SK-MEL-5 (cell line): ENCODE results near the gene GGA3. TPM values are rescaled to one million over a fixed set of nuclear protein-coding genes. Genes with fewer than 3 reads are reported as not detected.
"Not testable (repeated sequence)": the region's sequence is repeated elsewhere in the genome, so short reads cannot be mapped to it uniquely, and the experiment has no call there.

Source experiments
- DNase-seq: peaks from one replicate; pipeline ENCODE4 v3.0.0-alpha.2; 2016; ENCODE audit warnings: low read depth, low spot score
- in situ Hi-C: cut with HindIII; loops from 2 replicates; pipeline ENCODE4 v1.10.0; 2016; ENCODE audit warnings: low sequenced_read_pairs, high pct_unique_total_duplicates, low pct_unique_long_range_greater_than_20kb
- total RNA-seq: library from RNA; depleted of rRNA; stranded (reverse); fragments of >200 nt; shearing (Covaris generic); gene quantifications from 2 replicates; pipeline ENCODE4 v1.2.3, GENCODE V29; 2014

GGA3 gene
- total RNA-seq, 1 experiment from 2014 or later, result 17.4 TPM

DNA sequence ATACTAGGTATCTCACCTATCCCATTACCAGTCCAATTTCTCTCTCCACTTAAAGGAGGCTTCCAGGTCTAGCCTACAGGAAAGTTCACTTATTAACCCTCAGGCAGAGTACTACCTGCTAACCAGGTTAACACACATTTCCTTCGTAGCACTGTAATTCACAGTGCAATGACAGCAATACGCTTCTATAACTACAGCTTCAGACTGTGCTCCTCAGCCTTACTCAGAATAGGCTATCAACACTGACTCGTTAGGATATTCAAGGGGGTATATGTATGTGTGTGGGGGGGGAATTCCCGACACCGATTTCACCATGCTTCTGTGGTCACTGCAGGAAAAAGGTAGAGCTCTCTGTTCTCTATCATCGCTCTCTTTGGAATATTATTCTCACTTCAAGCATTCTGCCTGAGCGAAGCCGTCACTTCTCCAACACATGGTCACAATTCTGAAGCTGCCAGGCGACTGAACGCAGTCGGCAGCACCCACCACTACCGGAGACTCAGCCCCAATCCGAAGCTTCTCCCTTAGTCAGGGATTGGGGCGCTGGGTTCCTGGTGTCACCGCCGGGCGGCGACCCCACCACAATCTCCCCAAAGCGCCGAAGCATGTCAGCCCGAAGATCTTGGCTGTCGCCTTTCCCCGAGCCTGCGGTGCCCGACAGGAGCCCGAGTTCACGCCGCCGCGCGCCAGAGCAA lies 618 bp downstream of the GGA3 start:
- in situ Hi-C loops, result no loop called here
- no peak for DNase-seq

GRCh38 chr17:75257228-75257627 lies 4.2 kb downstream of the GGA3 start:
- in situ Hi-C loops, DNase-seq: not testable (repeated sequence)

GRCh38 chr17:75255954-75256698 lies 5.3 kb downstream of the GGA3 start:
- DNase-seq, in situ Hi-C loops: not testable (repeated sequence)

DNA sequence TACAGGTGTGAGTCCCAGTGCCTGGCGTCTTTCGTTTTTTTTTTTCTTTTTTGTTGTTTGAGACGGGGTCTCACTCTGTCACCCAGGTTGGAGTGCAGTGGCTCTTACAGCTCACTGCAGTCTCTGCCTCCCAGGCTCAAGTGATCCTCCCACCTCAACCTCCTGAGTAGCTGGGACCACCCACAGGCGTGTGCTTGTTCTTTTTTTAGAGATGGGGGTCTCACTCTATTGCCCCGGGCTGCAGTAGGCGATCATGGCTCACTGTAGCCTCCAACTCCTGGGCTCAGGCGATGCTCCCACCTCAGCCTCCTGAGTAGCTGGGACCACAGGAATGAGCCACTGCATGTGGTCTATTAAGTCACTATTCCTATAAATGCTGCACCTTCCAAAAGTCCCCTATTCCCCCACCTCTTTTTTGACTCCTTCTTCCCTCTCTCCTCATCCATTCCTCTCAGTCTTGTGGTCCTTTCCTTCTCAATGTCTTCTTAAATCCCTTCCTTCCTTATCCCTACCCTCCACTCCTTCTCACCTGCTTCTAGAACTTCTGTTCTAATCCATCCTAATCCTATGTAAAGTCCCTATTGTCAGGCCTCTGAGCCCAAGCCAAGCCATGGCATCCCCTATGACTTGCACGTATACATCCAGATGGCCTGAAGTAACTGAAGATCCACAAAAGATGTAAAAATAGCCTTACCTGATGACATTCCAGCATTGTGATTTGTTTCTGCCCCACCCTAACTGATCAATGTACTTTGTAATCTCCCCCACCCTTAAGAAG lies 9.2 kb downstream of the GGA3 start:
- no peak for DNase-seq
- in situ Hi-C loops, result no loop called here

GRCh38 chr17:75250009-75250471 lies 11.4 kb downstream of the GGA3 start:
- in situ Hi-C loops, result no loop called here
- peak; percentile 86 for DNase-seq

DNA sequence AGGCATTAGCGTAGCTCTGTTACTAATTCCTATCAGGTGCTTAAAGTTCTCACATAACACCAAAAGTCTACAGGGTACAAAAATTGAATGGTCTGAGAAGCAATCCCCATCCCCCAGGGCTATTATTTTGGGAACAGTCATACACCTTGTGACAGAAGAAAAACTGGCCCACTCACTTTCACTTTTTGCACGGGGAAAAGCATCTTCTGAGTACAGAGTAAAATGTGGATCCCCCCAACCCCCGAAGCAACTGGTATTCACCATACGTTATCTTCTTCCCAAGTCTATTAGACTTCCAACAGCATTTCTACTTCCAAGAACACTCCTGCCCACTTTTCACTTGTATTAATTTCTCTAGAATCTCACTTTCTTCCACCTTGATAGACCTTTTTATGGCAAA lies 11.8 kb downstream of the GGA3 start:
- peak; percentile 38 for DNase-seq
- in situ Hi-C loops, result no loop called here

GRCh38 chr17:75246404-75246803 lies 15.0 kb downstream of the GGA3 start:
- in situ Hi-C loops, result no loop called here
- DNase-seq, result no peak

GRCh38 chr17:75245011-75245410 lies 16.4 kb downstream of the GGA3 start:
- in situ Hi-C loops, result no loop called here
- no peak for DNase-seq

DNA sequence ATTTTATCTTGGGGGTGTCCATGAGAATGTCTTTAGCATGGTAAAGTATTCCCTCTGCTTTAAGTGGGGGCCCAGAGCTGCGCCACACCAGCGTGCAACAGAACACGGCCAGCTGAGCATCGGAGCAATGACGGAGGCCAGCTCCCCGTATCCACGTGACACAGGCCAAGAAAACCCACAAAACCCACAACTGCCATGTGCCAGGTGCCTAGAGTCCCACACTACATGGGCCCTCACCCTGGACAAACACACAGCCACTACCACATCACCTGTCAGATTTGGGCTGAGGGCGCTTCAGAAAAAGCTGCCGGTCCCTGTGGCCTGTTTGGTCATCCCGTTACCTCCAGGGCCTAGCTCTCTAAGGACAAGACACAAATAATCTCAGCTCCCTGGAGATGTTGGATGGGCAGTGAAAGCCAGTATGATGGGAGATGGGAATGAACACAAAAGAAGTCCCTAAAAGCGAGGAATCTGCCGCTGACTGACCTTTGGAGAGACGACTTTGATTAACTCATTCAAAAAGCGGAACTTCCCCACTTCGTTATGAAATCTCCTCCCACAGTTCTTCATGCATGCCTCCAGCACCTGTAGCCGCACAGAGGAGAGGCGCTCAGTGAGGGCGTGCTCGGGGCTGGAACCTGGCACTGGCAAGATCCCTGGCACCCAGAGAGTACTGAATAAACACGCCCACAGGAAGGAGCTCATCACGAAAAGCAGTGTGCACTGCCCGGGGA lies 17.1 kb downstream of the GGA3 start:
- no peak for DNase-seq
- in situ Hi-C loops, result no loop called here

DNA sequence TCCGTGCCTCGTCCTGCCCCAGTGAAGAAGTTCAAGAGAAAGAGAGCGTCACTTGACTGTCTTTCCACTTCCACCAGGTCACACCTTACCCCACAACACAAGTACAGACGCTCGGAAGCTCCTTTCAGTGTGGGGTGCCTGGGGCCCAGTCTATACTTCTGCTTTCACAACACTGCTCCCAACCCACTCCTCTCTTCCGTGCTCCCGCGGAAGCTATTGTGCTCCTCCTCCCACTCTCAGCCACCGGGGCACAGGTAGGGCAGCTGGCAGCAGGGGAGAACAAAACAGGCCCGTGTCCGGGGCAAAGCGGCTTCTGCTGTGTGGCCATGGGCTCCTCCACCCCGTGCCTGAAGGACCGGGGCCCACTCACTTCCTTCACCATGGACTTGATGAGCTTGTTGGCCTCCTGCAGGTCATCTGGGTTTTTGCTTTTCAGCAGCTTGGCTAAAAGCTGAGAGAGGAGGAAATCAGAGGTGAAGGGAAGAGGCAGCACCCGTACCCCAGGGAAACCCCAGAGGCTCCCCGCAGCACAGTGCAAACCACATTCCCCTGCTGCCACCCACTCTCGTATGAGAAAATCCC lies 18.9 kb downstream of the GGA3 start:
- DNase-seq, result no peak

DNA sequence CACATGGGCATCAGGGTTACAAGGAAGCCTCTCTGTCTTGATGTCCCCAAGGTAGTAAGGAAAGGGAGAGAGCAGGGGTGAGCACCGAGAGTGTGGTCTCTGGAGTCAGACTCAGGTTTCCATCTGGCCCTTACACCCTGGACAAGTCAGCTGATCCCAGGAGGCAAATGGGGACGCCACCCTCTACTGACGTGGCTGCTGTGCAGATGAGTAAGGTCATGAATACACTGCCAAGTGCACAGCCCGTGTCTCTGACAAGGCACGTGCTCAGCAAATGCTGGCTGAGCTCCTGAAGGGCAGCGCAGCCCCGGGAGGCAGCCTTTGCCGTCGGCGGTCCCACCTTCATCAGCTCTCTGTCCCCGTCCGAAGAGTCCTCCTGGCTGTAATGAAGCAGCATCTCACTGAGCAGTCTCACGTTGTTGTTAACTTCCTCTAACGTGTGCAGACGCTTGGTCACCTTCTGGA lies 19.4 kb downstream of the GGA3 start:
- DNase-seq, result no peak
- in situ Hi-C loops, result no loop called here

More for the DNA sequence above, 18.9 kb downstream of the GGA3 start:
- in situ Hi-C loops, result no loop called here

DNA sequence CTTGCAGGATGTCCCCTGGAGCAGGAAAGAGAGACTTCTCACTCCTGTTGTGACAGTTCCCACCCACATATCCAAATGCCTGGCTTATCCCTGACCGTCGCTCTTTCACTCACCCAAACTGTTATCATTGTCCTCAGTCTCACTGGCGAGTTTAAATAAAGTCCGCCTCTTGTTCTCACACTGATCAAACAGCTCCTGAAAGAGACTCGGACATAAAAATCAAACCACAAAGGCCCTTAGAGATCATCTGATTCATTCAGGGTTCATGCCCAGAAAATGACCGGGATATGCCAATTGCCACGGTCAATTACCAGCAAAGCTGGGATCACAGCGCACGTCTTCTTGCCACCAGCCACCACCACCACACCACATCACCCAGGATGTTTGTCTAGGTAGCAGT lies 19.9 kb downstream of the GGA3 start:
- DNase-seq, result no peak
- in situ Hi-C loops, result no loop called here

- no peak for DNase-seq
- in situ Hi-C loops, result no loop called here
Observed at GRCh38 chr17:75241143-75241430, 20.3 kb downstream of the GGA3 start.

GRCh38 chr17:75240394-75241142 lies 20.8 kb downstream of the GGA3 start:
- in situ Hi-C loops, result no loop called here
- DNase-seq, result peak; percentile 81

- no peak for DNase-seq
- in situ Hi-C loops, result no loop called here
Observed at GRCh38 chr17:75239778-75240393, 21.5 kb downstream of the GGA3 start.

DNA sequence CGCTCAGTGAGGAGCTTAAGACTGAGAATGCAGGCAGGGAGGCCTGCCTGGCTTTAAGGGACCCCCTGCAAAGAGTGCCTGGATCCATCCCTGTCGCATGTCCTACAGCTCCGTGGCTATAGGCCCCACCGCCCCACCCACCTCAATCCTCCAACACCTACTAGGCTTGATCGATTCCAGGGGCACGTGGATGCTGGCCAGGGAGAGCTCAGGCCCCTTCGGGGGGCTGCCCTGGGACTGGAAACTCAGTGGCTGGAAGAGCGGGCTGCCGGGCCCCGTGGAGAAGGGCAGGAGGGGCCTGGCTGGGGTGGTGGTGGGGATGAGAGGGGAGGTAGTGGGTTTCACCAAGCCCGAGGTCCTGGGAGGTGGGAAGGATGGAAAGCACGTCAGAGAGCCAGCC lies 22.2 kb downstream of the GGA3 start:
- DNase-seq, result no peak
- in situ Hi-C loops, result no loop called here
